Endothelial cell (in vitro differentiated cells): ENCODE data around the gene PCSK1N. TPM values are rescaled to one million over a fixed set of nuclear protein-coding genes. Genes with fewer than 3 reads are reported as not detected.

Experiments
- DNase-seq: peaks from one replicate; pipeline ENCODE4 v3.0.0; 2021; ENCODE audit warnings: low spot score
- H3K27ac Mint-ChIP-seq: one replicate; pipeline ENCODE4 v1.8.0; 2021; ENCODE audit warnings: mixed read lengths, inconsistent platforms; ENCODE audit not compliant: unreplicated experiment
- H3K27me3 Mint-ChIP-seq: one replicate; pipeline ENCODE4 v1.8.0; 2021; ENCODE audit warnings: mild to moderate bottlenecking, moderate library complexity, mixed read lengths, inconsistent platforms; ENCODE audit not compliant: unreplicated experiment
- H3K36me3 Mint-ChIP-seq: one replicate; pipeline ENCODE4 v1.8.0; 2021; ENCODE audit warnings: mild to moderate bottlenecking, low read depth, mixed read lengths, inconsistent platforms; ENCODE audit not compliant: unreplicated experiment
- H3K4me1 Mint-ChIP-seq: one replicate; pipeline ENCODE4 v1.8.0; 2021; ENCODE audit warnings: mild to moderate bottlenecking, mixed read lengths, inconsistent platforms; ENCODE audit not compliant: unreplicated experiment
- H3K4me3 Mint-ChIP-seq: one replicate; pipeline ENCODE4 v1.8.0; 2021; ENCODE audit warnings: mild to moderate bottlenecking, mixed read lengths, inconsistent platforms; ENCODE audit not compliant: unreplicated experiment
- H3K9me3 Mint-ChIP-seq: one replicate; pipeline ENCODE4 v1.8.0; 2021; ENCODE audit warnings: mixed read lengths, inconsistent platforms; ENCODE audit not compliant: unreplicated experiment
- total RNA-seq: library from RNA; stranded (reverse); fragmentation: NEBNext Ultra II Directional; extraction: Animal tissue kit (Norgen Biotek cat#: 25700); gene quantifications from one replicate; pipeline ENCODE4 v1.2.1, GENCODE V29; 2021; ENCODE audit not compliant: unreplicated experiment
- TF ChIP-seq, protein P1 (sequence below): fragments of 200-600 bp; sonication (generic); IDR thresholded peaks from one replicate; pipeline ENCODE4 v1.5.0; 2021; ENCODE audit warnings: antibody characterized with exemption; ENCODE audit not compliant: unreplicated experiment

Gene PCSK1N
- total RNA-seq, 1 donor from 2014 or later = 2.0 TPM

- H3K9me3 Mint-ChIP-seq = no peaks in the 10 kb centered on the region
Observed at GRCh38 chrX:48800574-48801279, 34.7 kb downstream of the PCSK1N start.

DNA sequence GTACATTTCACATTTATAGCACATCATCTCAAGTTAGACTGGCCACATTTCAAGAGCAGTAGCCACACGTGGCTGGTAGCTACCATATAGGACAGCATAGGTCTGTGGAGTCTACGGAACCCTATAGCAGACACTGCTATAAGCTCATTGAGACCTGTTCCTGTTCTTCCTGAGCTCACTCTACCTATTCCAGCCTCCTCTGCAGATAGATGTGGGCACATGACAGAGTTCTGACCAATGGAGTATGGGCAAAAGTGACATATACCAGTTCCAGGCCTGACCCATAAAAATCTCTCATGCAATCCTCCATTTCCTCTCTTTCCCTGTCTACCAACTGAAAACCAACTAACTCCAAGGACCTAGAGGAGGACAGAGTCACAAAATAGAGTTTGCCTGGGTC, 37.1 kb downstream of the PCSK1N start:
- no peak overlapping the region for H3K27ac Mint-ChIP-seq
- no peak for DNase-seq
- TF ChIP-seq, protein P1, sequence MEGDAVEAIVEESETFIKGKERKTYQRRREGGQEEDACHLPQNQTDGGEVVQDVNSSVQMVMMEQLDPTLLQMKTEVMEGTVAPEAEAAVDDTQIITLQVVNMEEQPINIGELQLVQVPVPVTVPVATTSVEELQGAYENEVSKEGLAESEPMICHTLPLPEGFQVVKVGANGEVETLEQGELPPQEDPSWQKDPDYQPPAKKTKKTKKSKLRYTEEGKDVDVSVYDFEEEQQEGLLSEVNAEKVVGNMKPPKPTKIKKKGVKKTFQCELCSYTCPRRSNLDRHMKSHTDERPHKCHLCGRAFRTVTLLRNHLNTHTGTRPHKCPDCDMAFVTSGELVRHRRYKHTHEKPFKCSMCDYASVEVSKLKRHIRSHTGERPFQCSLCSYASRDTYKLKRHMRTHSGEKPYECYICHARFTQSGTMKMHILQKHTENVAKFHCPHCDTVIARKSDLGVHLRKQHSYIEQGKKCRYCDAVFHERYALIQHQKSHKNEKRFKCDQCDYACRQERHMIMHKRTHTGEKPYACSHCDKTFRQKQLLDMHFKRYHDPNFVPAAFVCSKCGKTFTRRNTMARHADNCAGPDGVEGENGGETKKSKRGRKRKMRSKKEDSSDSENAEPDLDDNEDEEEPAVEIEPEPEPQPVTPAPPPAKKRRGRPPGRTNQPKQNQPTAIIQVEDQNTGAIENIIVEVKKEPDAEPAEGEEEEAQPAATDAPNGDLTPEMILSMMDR = no peak
- no peaks in the 10 kb centered on the region for H3K9me3 Mint-ChIP-seq
- peaks cover 4% of the 10 kb centered on the region for H3K36me3 Mint-ChIP-seq
- H3K4me3 Mint-ChIP-seq = no peak overlapping the region
- H3K27me3 Mint-ChIP-seq = peaks cover 7% of the 10 kb centered on the region
- H3K4me1 Mint-ChIP-seq = peaks cover 11% of the 10 kb centered on the region

More at GRCh38 chrX:48800574-48801279, 34.7 kb downstream of the PCSK1N start:
- peak overlapping the region; percentile 97 for H3K27ac Mint-ChIP-seq
- H3K4me1 Mint-ChIP-seq = peaks cover 5% of the 10 kb centered on the region
- H3K36me3 Mint-ChIP-seq = peaks cover 10% of the 10 kb centered on the region
- no peak for DNase-seq
- H3K4me3 Mint-ChIP-seq = peak overlapping the region; percentile 94
- TF ChIP-seq, protein P1 = no peak
- H3K27me3 Mint-ChIP-seq = peaks cover 10% of the 10 kb centered on the region

GRCh38 chrX:48794911-48795515, 40.4 kb downstream of the PCSK1N start:
- Mint-ChIP-seq H3K9me3 (no peaks in the 10 kb centered on the region), H3K27ac (peak overlapping the region; percentile 36), H3K27me3 (peaks cover 2% of the 10 kb centered on the region), H3K4me1 (peaks cover 6% of the 10 kb centered on the region), H3K36me3 (no peaks in the 10 kb centered on the region), H3K4me3 (no peak overlapping the region)
- TF ChIP-seq, protein P1 = no peak
- DNase-seq = no peak

DNA sequence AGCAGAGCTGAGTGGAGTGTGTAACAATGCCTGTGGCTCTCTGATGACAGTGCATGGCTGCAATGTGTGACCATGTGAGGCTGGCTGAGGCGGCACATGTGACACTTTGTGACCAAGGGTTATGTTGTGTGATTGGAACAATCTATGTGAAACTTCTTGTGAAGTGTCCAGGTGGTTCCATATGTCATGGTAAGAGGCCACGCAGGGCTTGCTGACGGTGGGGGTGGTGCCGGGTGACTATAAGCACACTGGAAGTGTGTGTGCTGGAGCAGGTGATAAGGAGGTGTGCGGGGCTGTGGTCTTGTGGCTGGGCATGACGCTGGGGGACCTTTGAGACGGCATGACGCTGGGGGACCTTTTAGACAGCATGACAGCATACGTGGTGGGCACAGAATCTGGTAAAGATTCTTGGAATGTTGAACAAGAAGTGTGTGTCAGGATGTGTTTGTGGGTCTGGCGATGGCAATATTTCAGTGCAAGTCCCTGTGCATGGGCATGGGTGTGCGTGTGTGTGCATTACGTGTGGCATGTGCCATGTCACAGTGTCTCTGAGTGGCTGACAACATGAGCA, 41.0 kb downstream of the PCSK1N start:
- peaks cover 6% of the 10 kb centered on the region for H3K4me1 Mint-ChIP-seq
- TF ChIP-seq, protein P1 = no peak
- peak overlapping the region; percentile 36 for H3K27ac Mint-ChIP-seq
- H3K27me3 Mint-ChIP-seq = peaks cover 2% of the 10 kb centered on the region
- no peaks in the 10 kb centered on the region for H3K36me3 Mint-ChIP-seq
- no peak for DNase-seq
- peak overlapping the region; percentile 47 for H3K4me3 Mint-ChIP-seq
- no peaks in the 10 kb centered on the region for H3K9me3 Mint-ChIP-seq

- no peak overlapping the region for H3K4me3 Mint-ChIP-seq
- peaks cover 6% of the 10 kb centered on the region for H3K4me1 Mint-ChIP-seq
- no peak for DNase-seq
- H3K9me3 Mint-ChIP-seq = no peaks in the 10 kb centered on the region
- H3K27ac Mint-ChIP-seq = no peak overlapping the region
- H3K36me3 Mint-ChIP-seq = no peaks in the 10 kb centered on the region
- TF ChIP-seq, protein P1 = no peak
- peaks cover 2% of the 10 kb centered on the region for H3K27me3 Mint-ChIP-seq
Observed at GRCh38 chrX:48793935-48794334, 41.5 kb downstream of the PCSK1N start.
